H1 (cell line): ENCODE data around the gene BEAN1. TPM values are rescaled to one million over a fixed set of nuclear protein-coding genes. Genes with fewer than 3 reads are reported as not detected.

Experiments
- CTCF ChIA-PET: fragments of 300-600 bp; sonication (Branson Sonifier 250); formaldehyde crosslinking; loops from one replicate; lab custom pipeline; 2021; ENCODE audit not compliant: partially characterized antibody; lab: Charles Lee
- POLR2A ChIA-PET: fragments of 300-600 bp; sonication (Branson Sonifier 250); formaldehyde crosslinking; loops from one replicate; lab custom pipeline; 2021; ENCODE audit warnings: inconsistent platforms; ENCODE audit not compliant: partially characterized antibody; lab: Charles Lee
- DNase-seq, 2 experiments: peaks; one replicate each; pipeline versions ENCODE4 v3.0.0 to v3.0.0-alpha.2; 2010 to 2022; ENCODE audit warnings: low spot score in 2 of 2, low read depth in 1 of 2, mixed read lengths in 1 of 2
- FAIRE-seq: peaks from 2 replicates; lab custom pipeline; 2011; peaks lifted over from hg19 to GRCh38; lab: Jason Lieb, UNC
- H2AFZ ChIP-seq: 2 replicates; pipeline ENCODE4 v1.8.1; 2012; ENCODE audit warnings: low read length, inconsistent platforms
- H2AK5ac ChIP-seq: 2 replicates; pipeline ENCODE4 v1.6.1; 2013; ENCODE audit warnings: low read depth, low read length
- H2BK120ac ChIP-seq: replicated peaks from 2 replicates; pipeline ENCODE3; 2013; ENCODE audit warnings: low read depth, low read length, inconsistent platforms
- H2BK12ac ChIP-seq: 2 replicates; pipeline ENCODE4 v1.6.1; 2013; ENCODE audit warnings: low read depth, low read length
- H2BK15ac ChIP-seq: 2 replicates; pipeline ENCODE4 v1.6.1; 2013; ENCODE audit warnings: low read length
- H2BK20ac ChIP-seq: 2 replicates; pipeline ENCODE4 v1.6.1; 2013; ENCODE audit warnings: low read length
- H2BK5ac ChIP-seq: 2 replicates; pipeline ENCODE4 v1.6.1; 2013; ENCODE audit warnings: low read depth, low read length
- H3K14ac ChIP-seq: 2 replicates; pipeline ENCODE4 v1.6.1; 2013; ENCODE audit warnings: inconsistent platforms; ENCODE audit not compliant: insufficient read length
- H3K18ac ChIP-seq: 2 replicates; pipeline ENCODE4 v1.6.1; 2013; ENCODE audit warnings: low read length; ENCODE audit errors: extremely low read depth
- H3K23ac ChIP-seq: 2 replicates; pipeline ENCODE4 v1.6.1; 2013; ENCODE audit warnings: inconsistent platforms; ENCODE audit not compliant: insufficient read length
- H3K23me2 ChIP-seq: 2 replicates; pipeline ENCODE4 v1.6.1; 2013; ENCODE audit warnings: low read depth, low read length
- H3K27ac ChIP-seq: 2 replicates; pipeline ENCODE4 v1.6.1; 2011; ENCODE audit warnings: low read depth, low read length, inconsistent platforms
- H3K27me3 ChIP-seq, 4 experiments: replicated peaks in 1 of 4; 1 replicate in 1 of 4; 2 replicates in 3 of 4; pipeline versions ENCODE4 v1.6.1 to v1.8.1; 2011 to 2013; ENCODE audit warnings: low read length in 3 of 4, mild to moderate bottlenecking in 3 of 4, inconsistent platforms in 2 of 4, mixed read lengths in 2 of 4, moderate library complexity in 1 of 4; ENCODE audit not compliant: control insufficient read depth in 3 of 4, insufficient read depth in 3 of 4; ENCODE audit errors: extremely low read depth in 1 of 4
- H3K36me3 ChIP-seq, 4 experiments: 2 replicates each; pipeline versions ENCODE4 v1.6.1 to v1.8.1; 2011 to 2013; ENCODE audit warnings: mild to moderate bottlenecking in 4 of 4, low read length in 3 of 4, moderate library complexity in 2 of 4, control low read depth in 1 of 4, inconsistent platforms in 1 of 4; ENCODE audit not compliant: insufficient read depth in 4 of 4, control insufficient read depth in 2 of 4
- H3K4ac ChIP-seq: replicated peaks from 2 replicates; pipeline ENCODE3; 2013; ENCODE audit warnings: low read length, low read depth, mixed read lengths, inconsistent platforms; ENCODE audit not compliant: insufficient read length
- H3K4me1 ChIP-seq, 4 experiments: replicated peaks in 1 of 4; 1 replicate in 1 of 4; 2 replicates in 3 of 4; pipeline versions ENCODE4 v1.6.1 to v1.8.1; 2011 to 2013; ENCODE audit warnings: low read length in 3 of 4, inconsistent platforms in 2 of 4, mixed read lengths in 1 of 4; ENCODE audit not compliant: insufficient read depth in 4 of 4, control insufficient read depth in 3 of 4
- H3K4me2 ChIP-seq, 2 experiments: 2 replicates each; pipeline versions ENCODE4 v1.6.1 to v1.8.1; 2011 to 2013; ENCODE audit warnings: low read depth in 2 of 2, low read length in 2 of 2, control low read depth in 1 of 2, inconsistent platforms in 1 of 2, mild to moderate bottlenecking in 1 of 2; ENCODE audit not compliant: insufficient read depth in 1 of 2
- H3K4me3 ChIP-seq, 4 experiments: fragments of 200-600, 300-600 bp in 1 of 4; sonication (generic), shearing (Covaris generic), sonication (Bioruptor Twin) in 1 of 4; 2 replicates each; pipeline versions ENCODE4 v1.5.1 to v1.8.1; 2011 to 2016; ENCODE audit warnings: low read length in 4 of 4, low read depth in 3 of 4, control low read depth in 2 of 4, inconsistent platforms in 2 of 4, mild to moderate bottlenecking in 2 of 4, mixed read lengths in 1 of 4, moderate library complexity in 1 of 4; ENCODE audit not compliant: insufficient read depth in 2 of 4; ENCODE audit errors: extremely low read depth in 1 of 4
- H3K56ac ChIP-seq: replicated peaks from 2 replicates; pipeline ENCODE3; 2013; ENCODE audit warnings: low read depth, mild to moderate bottlenecking, mixed read lengths, low read length, inconsistent platforms; ENCODE audit not compliant: insufficient read length
- H3K79me1 ChIP-seq: 2 replicates; pipeline ENCODE4 v1.6.1; 2013; ENCODE audit warnings: low read depth, low read length, control low read depth
- H3K79me2 ChIP-seq, 2 experiments: 2 replicates each; pipeline versions ENCODE4 v1.6.1 to v1.8.1; 2012 to 2013; ENCODE audit warnings: low read length in 2 of 2, mild to moderate bottlenecking in 2 of 2, inconsistent platforms in 1 of 2; ENCODE audit not compliant: insufficient read depth in 2 of 2, control insufficient read depth in 1 of 2
- H3K9ac ChIP-seq, 4 experiments: replicated peaks in 1 of 4; 1 replicate in 1 of 4; 2 replicates in 3 of 4; pipeline versions ENCODE4 v1.6.1 to v1.8.1; 2011 to 2013; ENCODE audit warnings: low read depth in 3 of 4, low read length in 3 of 4, control low read depth in 2 of 4, mild to moderate bottlenecking in 2 of 4, moderate library complexity in 2 of 4, inconsistent platforms in 1 of 4; ENCODE audit errors: extremely low read depth in 1 of 4
- H3K9me3 ChIP-seq, 2 experiments: 2 replicates each; pipeline versions ENCODE4 v1.6.1 to v1.8.1; 2012 to 2013; ENCODE audit warnings: mild to moderate bottlenecking in 2 of 2, moderate library complexity in 2 of 2, control low read depth in 1 of 2, inconsistent platforms in 1 of 2, low read depth in 1 of 2, low read length in 1 of 2, mixed read lengths in 1 of 2; ENCODE audit not compliant: insufficient read depth in 2 of 2
- H4K20me1 ChIP-seq, 2 experiments: replicated peaks in 1 of 2; 2 replicates each; pipeline versions ENCODE3 to v1.8.1; 2011 to 2013; ENCODE audit warnings: inconsistent platforms in 2 of 2, low read length in 2 of 2, mild to moderate bottlenecking in 1 of 2; ENCODE audit not compliant: insufficient read depth in 2 of 2, control insufficient read depth in 1 of 2
- H4K5ac ChIP-seq: 2 replicates; pipeline ENCODE4 v1.6.1; 2013; ENCODE audit warnings: low read length, low read depth, mixed read lengths, inconsistent platforms; ENCODE audit not compliant: insufficient read length
- H4K8ac ChIP-seq: 2 replicates; pipeline ENCODE4 v1.8.0; 2013; ENCODE audit warnings: mild to moderate bottlenecking, moderate library complexity, low read length, inconsistent platforms; ENCODE audit not compliant: insufficient read depth; ENCODE audit errors: extremely low read depth
- H4K91ac ChIP-seq: replicated peaks from 2 replicates; pipeline ENCODE3; 2013; ENCODE audit warnings: low read length, mixed read lengths, inconsistent platforms; ENCODE audit not compliant: insufficient read length
- BRCA1 ChIP-seq: IDR thresholded peaks from 2 replicates; pipeline ENCODE4 v1.6.1; 2012; ENCODE audit warnings: low read depth, low read length, improper control_type of control experiment
- HDAC2 ChIP-seq, 2 experiments: fragments of 300-600 bp in 1 of 2; sonication (generic) in 1 of 2; IDR thresholded peaks; 2 replicates each; pipeline ENCODE4 v1.6.1; 2011 to 2012; ENCODE audit warnings: low read depth in 2 of 2, low read length in 2 of 2, mild to moderate bottlenecking in 2 of 2, moderate library complexity in 2 of 2, borderline replicate concordance in 1 of 2, inconsistent platforms in 1 of 2
- SP4 ChIP-seq: IDR thresholded peaks from 2 replicates; pipeline ENCODE4 v1.6.1; 2012; ENCODE audit warnings: low read length, inconsistent platforms
- WGBS, 2 experiments: shearing (Covaris generic) in 1 of 2; methylation state at CpG; one replicate each; pipeline versions ENCODE4 v1.1.6 to v1.1.7; 2013 to 2015; ENCODE audit warnings: low lambda C conversion rate in 2 of 2, mixed read lengths in 2 of 2, inconsistent platforms in 1 of 2, low coverage in 1 of 2, missing lambda C conversion rate in 1 of 2; ENCODE audit not compliant: insufficient replicate concordance in 2 of 2, insufficient coverage in 1 of 2, insufficient read length in 1 of 2; ENCODE audit errors: extremely low coverage in 1 of 2, missing lambda C conversion rate in 1 of 2; 5-methylcytosine and 5-hydroxymethylcytosine counted together
- polyA plus RNA-seq, 7 experiments: library from polyadenylated mRNA; depleted of rRNA in 3 of 7; stranded (reverse) in 5 of 7; unstranded in 2 of 7; fragments of >200 nt in 5 of 7; fragments of 200-250 nt in 2 of 7; gene quantifications; 1 replicate in 5 of 7; 2 replicates in 1 of 7; 4 replicates in 1 of 7; pipeline versions ENCODE4 v1.2.1 to v1.2.3, GENCODE V29; 2011 to 2013; ENCODE audit warnings: missing spikeins in 2 of 7, mixed read lengths in 2 of 7
- total RNA-seq: library from RNA; stranded (reverse); fragmentation: NEBNext Ultra II Directional; extraction: Animal tissue kit (Norgen Biotek cat#: 25700); gene quantifications from 2 replicates; pipeline ENCODE4 v1.2.1, GENCODE V29; 2021

Gene BEAN1
- total and polyA plus RNA-seq, 2 of the 8 experiments (the other 6 are each of a cell fraction or from before 2014, with no cell fraction given): 0.08 TPM; not detected in 1

DNA sequence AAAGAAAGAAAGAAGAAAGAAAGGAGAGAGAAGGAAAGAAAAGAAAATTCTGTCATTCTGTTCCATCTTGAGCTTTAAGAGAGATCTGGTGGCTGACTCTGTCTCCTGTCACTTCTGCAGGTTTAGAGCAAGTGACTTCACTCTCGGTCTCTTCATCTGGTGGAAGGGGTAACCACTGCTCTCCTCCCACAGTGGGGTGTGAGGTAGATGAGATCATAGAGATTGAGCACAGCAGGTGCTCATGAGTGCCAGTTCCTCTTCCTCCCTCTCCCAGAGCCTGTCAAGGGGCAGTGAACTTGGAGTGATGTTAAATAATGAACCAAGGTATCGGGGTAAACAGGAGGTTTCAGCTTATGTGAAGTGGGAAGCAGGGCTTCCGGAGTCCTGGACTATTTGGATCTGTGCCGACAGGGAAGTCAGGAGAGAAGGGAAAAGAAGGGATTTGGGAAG is 47.7 kb downstream of the BEAN1 start:
- Histone ChIP-seq H3K56ac (no peak overlapping the region), H2AFZ (no peak overlapping the region), H3K9me3 (no peaks in the 10 kb centered on the region), H4K8ac (no peak overlapping the region), H3K9ac (no peak overlapping the region), H3K27ac (no peak overlapping the region), H3K18ac (no peak overlapping the region), H2BK5ac (no peak overlapping the region), H2BK20ac (no peak overlapping the region), H3K14ac (no peak overlapping the region), H2BK12ac (no peak overlapping the region), H4K5ac (no peak overlapping the region), H3K23me2 (peaks cover 3% of the 10 kb centered on the region; the same call in 1 of the 2 replicates), H2AK5ac (no peak overlapping the region), H3K23ac (no peak overlapping the region), H2BK120ac (no peak overlapping the region), H4K20me1 (no peaks in the 10 kb centered on the region), H3K27me3 (peaks cover 0 to 3% (median 0%) of the 10 kb centered on the region in 4 experiments; a peak in 1 of 7 replicates), H4K91ac (no peak overlapping the region), H3K79me2 (no peaks in the 10 kb centered on the region), H3K4me2 (no peak overlapping the region), H2BK15ac (0 out of 2 replicates have a peak overlapping the region, but pooled peaks have one; percentile 46), H3K4ac (no peak overlapping the region), H3K36me3 (no peaks in the 10 kb centered on the region), H3K79me1 (no peaks in the 10 kb centered on the region), H3K4me3 (no peak overlapping the region), H3K4me1 (peaks cover 0 to 7% (median 2%) of the 10 kb centered on the region in 4 experiments; a peak in 4 of 7 replicates)
- DNase-seq (peak in 1 of 2 experiments; percentile 33), FAIRE-seq (no peak)
- ChIA-PET CTCF (interaction anchor here (0.6 to 15.3 kb wide), 16 partner anchors 10 to 131 kb away, joined by 3 to 226 read pairs (median 5); partner anchors contain the start of genes BEAN1 and CMTM2), POLR2A (interaction anchor here (0.8 kb wide), 1 partner anchor 45 kb away, joined by 3 read pairs; no protein-coding TSS in a partner anchor)
- no peak for TF ChIP-seq BRCA1
- no peak for TF ChIP-seq HDAC2 (IDR thresholded peaks at IDR 0.05; ENCODE audit: borderline replicate concordance in 1 of 2, low read depth in 2 of 2, low read length in 2 of 2)
- TF ChIP-seq SP4: no peak
- WGBS, 2 experiments: 68% methylated on average over 4 of the region's 4 CpGs; no CpG with 5 or more reads in 1 of the 2 experiments
